Osteoblast (primary cell): ENCODE measurements around the gene BMP8A. TPM values are rescaled to one million over a fixed set of nuclear protein-coding genes. Genes with fewer than 3 reads are reported as not detected.

Source experiments
- DNase-seq: peaks from one replicate; pipeline ENCODE4 v3.0.0; 2011; ENCODE audit warnings: low spot score, mixed read lengths; ENCODE audit not compliant: insufficient read length; ENCODE audit errors: missing footprints
- H2AFZ ChIP-seq: 2 replicates; pipeline ENCODE4 v1.6.0; 2011; ENCODE audit warnings: mild to moderate bottlenecking, low read length
- H3K27ac ChIP-seq: 2 replicates; pipeline ENCODE4 v1.5.1; 2011; ENCODE audit warnings: mild to moderate bottlenecking, low read depth, low read length, moderate library complexity
- H3K27me3 ChIP-seq: 2 replicates; pipeline ENCODE4 v1.6.0; 2012; ENCODE audit warnings: mild to moderate bottlenecking, control low read depth, inconsistent platforms, low read length, moderate library complexity; ENCODE audit not compliant: insufficient read depth
- H3K36me3 ChIP-seq: 2 replicates; pipeline ENCODE4 v1.5.1; 2011; ENCODE audit warnings: mild to moderate bottlenecking, low read length, control low read depth, moderate library complexity; ENCODE audit not compliant: insufficient read depth
- H3K4me1 ChIP-seq: 2 replicates; pipeline ENCODE4 v1.5.1; 2011; ENCODE audit warnings: mild to moderate bottlenecking, low read length, control low read depth, moderate library complexity; ENCODE audit not compliant: insufficient read depth
- H3K4me2 ChIP-seq: 2 replicates; pipeline ENCODE4 v1.6.0; 2011; ENCODE audit warnings: mild to moderate bottlenecking, low read length; ENCODE audit not compliant: insufficient read depth
- H3K4me3 ChIP-seq: fragments of 200-600 bp; sonication (generic); 3 replicates; pipeline ENCODE4 v1.5.1; 2012; ENCODE audit warnings: mild to moderate bottlenecking, low read length, inconsistent platforms; ENCODE audit not compliant: insufficient read depth
- H3K79me2 ChIP-seq: 2 replicates; pipeline ENCODE4 v1.6.0; 2012; ENCODE audit warnings: mild to moderate bottlenecking, low read length, control low read depth, inconsistent platforms; ENCODE audit not compliant: insufficient read depth
- H3K9me3 ChIP-seq: 2 replicates; pipeline ENCODE4 v1.5.1; 2011; ENCODE audit warnings: low read depth, low read length, control low read depth
- H4K20me1 ChIP-seq: 2 replicates; pipeline ENCODE4 v1.6.0; 2012; ENCODE audit warnings: mild to moderate bottlenecking, low read length, control low read depth; ENCODE audit not compliant: insufficient read depth
- total RNA-seq: library from RNA; depleted of rRNA; stranded (reverse); fragments of >200 nt; gene quantifications from 2 replicates; pipeline ENCODE4 v1.2.3, GENCODE V29; 2012
- TF ChIP-seq, protein P1 (sequence below): IDR thresholded peaks from 2 replicates; pipeline ENCODE4 v1.5.1; 2011; ENCODE audit warnings: mild to moderate bottlenecking, low read depth, low read length, moderate library complexity; ENCODE audit errors: extremely low read depth

Gene BMP8A
- total RNA-seq, 1 donor: 0.72 TPM

DNA sequence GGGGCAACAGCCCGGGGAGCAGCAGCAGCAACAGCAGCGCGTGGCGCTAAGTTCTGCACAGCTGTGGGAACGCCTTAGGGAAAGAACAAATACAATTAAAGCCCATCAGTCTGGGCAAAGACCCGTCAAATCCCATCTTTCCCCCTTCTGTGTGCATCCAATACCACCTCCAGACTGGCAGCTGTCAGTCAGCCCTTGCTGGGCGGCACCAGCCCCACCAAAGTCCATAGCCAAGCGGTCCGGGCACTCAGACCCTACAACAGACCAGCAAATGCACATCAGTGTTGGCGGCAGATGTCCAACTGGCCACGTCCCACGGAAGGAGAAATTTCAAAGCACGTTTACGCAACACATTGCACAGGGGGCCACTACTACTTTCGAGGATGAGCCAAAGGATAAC lies 72.2 kb downstream of the BMP8A start:
- H3K27ac ChIP-seq: no peak overlapping the region
- H3K4me2 ChIP-seq: no peak overlapping the region
- no peak overlapping the region for H3K4me3 ChIP-seq
- H3K79me2 ChIP-seq: peaks cover 47% of the 10 kb centered on the region
- peaks cover 83% of the 10 kb centered on the region for H3K36me3 ChIP-seq
- peaks cover 2% of the 10 kb centered on the region for H3K4me1 ChIP-seq
- TF ChIP-seq, protein P1, sequence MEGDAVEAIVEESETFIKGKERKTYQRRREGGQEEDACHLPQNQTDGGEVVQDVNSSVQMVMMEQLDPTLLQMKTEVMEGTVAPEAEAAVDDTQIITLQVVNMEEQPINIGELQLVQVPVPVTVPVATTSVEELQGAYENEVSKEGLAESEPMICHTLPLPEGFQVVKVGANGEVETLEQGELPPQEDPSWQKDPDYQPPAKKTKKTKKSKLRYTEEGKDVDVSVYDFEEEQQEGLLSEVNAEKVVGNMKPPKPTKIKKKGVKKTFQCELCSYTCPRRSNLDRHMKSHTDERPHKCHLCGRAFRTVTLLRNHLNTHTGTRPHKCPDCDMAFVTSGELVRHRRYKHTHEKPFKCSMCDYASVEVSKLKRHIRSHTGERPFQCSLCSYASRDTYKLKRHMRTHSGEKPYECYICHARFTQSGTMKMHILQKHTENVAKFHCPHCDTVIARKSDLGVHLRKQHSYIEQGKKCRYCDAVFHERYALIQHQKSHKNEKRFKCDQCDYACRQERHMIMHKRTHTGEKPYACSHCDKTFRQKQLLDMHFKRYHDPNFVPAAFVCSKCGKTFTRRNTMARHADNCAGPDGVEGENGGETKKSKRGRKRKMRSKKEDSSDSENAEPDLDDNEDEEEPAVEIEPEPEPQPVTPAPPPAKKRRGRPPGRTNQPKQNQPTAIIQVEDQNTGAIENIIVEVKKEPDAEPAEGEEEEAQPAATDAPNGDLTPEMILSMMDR: no peak
- no peaks in the 10 kb centered on the region for H3K27me3 ChIP-seq
- H4K20me1 ChIP-seq: peaks cover 41% of the 10 kb centered on the region
- no peak overlapping the region for H2AFZ ChIP-seq
- no peaks in the 10 kb centered on the region for H3K9me3 ChIP-seq
- DNase-seq: no peak

DNA sequence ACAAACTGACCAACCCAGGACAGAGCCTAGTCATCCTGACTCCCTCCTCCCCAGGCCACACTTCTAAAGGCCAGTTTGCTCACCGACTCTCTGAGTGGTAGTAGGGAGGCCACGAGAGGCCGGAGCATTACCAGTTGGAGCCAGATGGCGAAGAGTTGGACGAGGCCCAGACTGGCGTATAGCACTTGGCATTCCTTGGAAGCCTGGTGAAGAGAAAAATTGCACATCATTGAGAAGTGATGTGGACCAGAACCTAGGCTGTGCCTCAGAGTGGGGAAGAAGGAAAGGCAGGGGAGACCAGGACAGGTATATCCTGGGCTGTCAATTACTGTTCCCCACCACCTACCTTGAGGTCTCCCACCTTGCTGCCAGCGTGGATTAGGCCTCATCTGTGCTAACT lies 72.9 kb downstream of the BMP8A start:
- Histone ChIP-seq H4K20me1 (peaks cover 42% of the 10 kb centered on the region), H3K79me2 (peaks cover 52% of the 10 kb centered on the region), H3K4me1 (no peaks in the 10 kb centered on the region), H3K36me3 (peaks cover 90% of the 10 kb centered on the region), H3K4me2 (no peak overlapping the region), H2AFZ (no peak overlapping the region), H3K27ac (no peak overlapping the region), H3K9me3 (no peaks in the 10 kb centered on the region), H3K4me3 (no peak overlapping the region), H3K27me3 (no peaks in the 10 kb centered on the region)
- TF ChIP-seq, protein P1: no peak
- no peak for DNase-seq

DNA sequence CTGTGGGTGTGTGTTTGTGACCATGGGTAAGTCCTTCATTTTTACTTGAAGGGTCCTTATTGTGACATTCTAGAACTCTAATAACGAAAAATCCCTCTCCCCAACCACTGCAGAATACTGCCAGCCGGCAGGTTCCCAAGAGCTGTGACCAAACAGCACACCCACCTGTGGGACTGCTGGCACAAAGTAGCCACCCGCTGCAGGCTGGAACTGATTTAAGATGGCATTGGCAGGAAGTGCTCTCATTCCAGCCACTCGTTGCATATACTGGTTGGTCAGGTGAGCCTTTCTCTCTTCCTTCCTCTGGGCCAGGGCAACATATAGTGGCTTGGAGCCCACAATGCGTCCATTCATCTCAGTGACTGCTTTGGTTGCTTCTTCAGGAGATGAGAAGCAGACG lies 73.5 kb downstream of the BMP8A start:
- Histone ChIP-seq H3K4me3 (no peak overlapping the region), H3K27me3 (no peaks in the 10 kb centered on the region), H3K27ac (no peak overlapping the region), H3K4me2 (no peak overlapping the region), H2AFZ (no peak overlapping the region), H3K4me1 (no peaks in the 10 kb centered on the region), H4K20me1 (peaks cover 45% of the 10 kb centered on the region), H3K9me3 (no peaks in the 10 kb centered on the region), H3K36me3 (peaks cover 96% of the 10 kb centered on the region), H3K79me2 (peaks cover 57% of the 10 kb centered on the region)
- TF ChIP-seq, protein P1: no peak
- DNase-seq: no peak

DNA sequence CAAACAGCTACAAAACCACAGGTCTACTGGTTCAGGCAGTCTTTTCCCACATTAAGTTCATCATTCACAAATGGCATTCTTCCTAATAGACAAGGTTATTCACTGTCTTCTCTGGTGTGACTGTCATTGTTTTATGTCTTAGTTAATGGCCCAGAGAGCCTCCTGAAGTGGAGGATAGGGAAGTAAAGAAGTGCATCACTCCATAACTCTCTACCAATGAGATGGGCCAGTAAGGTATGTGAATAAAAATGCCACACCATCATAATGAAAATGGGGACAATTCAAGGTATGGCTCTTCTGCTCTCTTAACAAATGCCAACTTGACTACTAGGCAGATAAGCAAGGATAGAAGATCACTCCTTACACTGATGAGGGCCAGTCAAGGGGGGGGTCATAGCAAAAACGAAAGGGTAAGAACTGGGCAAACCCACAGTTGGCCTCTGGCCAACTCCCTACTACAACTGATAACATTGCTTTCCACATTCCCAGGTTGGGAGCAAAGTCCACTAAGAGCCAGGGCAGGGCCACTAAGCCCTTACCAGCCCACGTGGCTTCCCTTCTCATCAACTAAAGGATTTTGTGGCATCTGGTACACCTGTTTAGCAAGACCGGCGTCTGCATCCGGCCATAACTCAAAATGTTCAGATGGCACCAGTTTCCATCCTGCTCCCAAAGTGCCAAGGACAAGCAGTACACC lies 75.2 kb downstream of the BMP8A start:
- TF ChIP-seq, protein P1: no peak
- Histone ChIP-seq H3K4me2 (no peak overlapping the region), H3K27me3 (no peaks in the 10 kb centered on the region), H3K9me3 (no peaks in the 10 kb centered on the region), H3K27ac (no peak overlapping the region), H2AFZ (no peak overlapping the region), H3K79me2 (peaks cover 74% of the 10 kb centered on the region), H3K36me3 (peaks cover 96% of the 10 kb centered on the region), H3K4me1 (no peaks in the 10 kb centered on the region), H4K20me1 (peaks cover 58% of the 10 kb centered on the region), H3K4me3 (no peak overlapping the region)
- DNase-seq: peak; percentile 64
